Stimulated activated CD4-positive, alpha-beta T cell treated with anti-CD3 and anti-CD28 coated beads, Interleukin-1b, Interleukin-23, amount 100 ng/mL, for 48 hours (primary cell): Measurements from ENCODE around the gene BIRC7.
"Not testable (repeated sequence)": the region's sequence is repeated elsewhere in the genome, so short reads cannot be mapped to it uniquely, and the experiment has no call there.

Experiments
- DNase-seq: peaks from one replicate; pipeline ENCODE4 v3.0.0-alpha.2; 2020

BIRC7 gene

GRCh38 chr20:63249891-63250290 lies 14.2 kb downstream of the BIRC7 start:
- no peak for DNase-seq

GRCh38 chr20:63251350-63251749 lies 15.6 kb downstream of the BIRC7 start:
- DNase-seq, result not testable (repeated sequence)

- DNase-seq, result no peak
Measured at GRCh38 chr20:63252284-63252711, 16.6 kb downstream of the BIRC7 start.

- no peak for DNase-seq
Measured at GRCh38 chr20:63253065-63253437, 17.3 kb downstream of the BIRC7 start.

- DNase-seq, result no peak
Measured at GRCh38 chr20:63253438-63254231, 17.9 kb downstream of the BIRC7 start.

- DNase-seq, result no peak
Measured at GRCh38 chr20:63254232-63254605, 18.5 kb downstream of the BIRC7 start, which contains the start of gene NKAIN4. NKAIN4 (minus strand) TSS chr20:63254463; CDS start chr20:63254450, 13 bp downstream.

GRCh38 chr20:63254606-63255384 lies 19.1 kb downstream of the BIRC7 start:
- no peak for DNase-seq

- DNase-seq, result no peak
Measured at GRCh38 chr20:63255931-63256704, 20.4 kb downstream of the BIRC7 start.

GRCh38 chr20:63256954-63257353 lies 21.2 kb downstream of the BIRC7 start:
- DNase-seq, result no peak

GRCh38 chr20:63257629-63258028 lies 21.9 kb downstream of the BIRC7 start:
- DNase-seq, result no peak

GRCh38 chr20:63258781-63259180 lies 23.1 kb downstream of the BIRC7 start:
- DNase-seq, result no peak

GRCh38 chr20:63259734-63260460 lies 24.2 kb downstream of the BIRC7 start:
- DNase-seq, result no peak

GRCh38 chr20:63260521-63260920 lies 24.8 kb downstream of the BIRC7 start:
- DNase-seq, result no peak

GRCh38 chr20:63261060-63261794 lies 25.5 kb downstream of the BIRC7 start:
- no peak for DNase-seq

- no peak for DNase-seq
Measured at GRCh38 chr20:63261795-63262528, 26.3 kb downstream of the BIRC7 start.

GRCh38 chr20:63262836-63263235 lies 27.1 kb downstream of the BIRC7 start:
- DNase-seq, result no peak

GRCh38 chr20:63264000-63264399 lies 28.3 kb downstream of the BIRC7 start:
- no peak for DNase-seq

- no peak for DNase-seq
Measured at GRCh38 chr20:63264519-63264918, 28.8 kb downstream of the BIRC7 start.

- DNase-seq, result no peak
Measured at GRCh38 chr20:63265891-63266515, 30.3 kb downstream of the BIRC7 start.

- no peak for DNase-seq
Measured at GRCh38 chr20:63267691-63268090, 32.0 kb downstream of the BIRC7 start.

- DNase-seq, result no peak
Measured at GRCh38 chr20:63268256-63268655, 32.6 kb downstream of the BIRC7 start.
